ENCODE results near the gene RNF32.

DNA sequence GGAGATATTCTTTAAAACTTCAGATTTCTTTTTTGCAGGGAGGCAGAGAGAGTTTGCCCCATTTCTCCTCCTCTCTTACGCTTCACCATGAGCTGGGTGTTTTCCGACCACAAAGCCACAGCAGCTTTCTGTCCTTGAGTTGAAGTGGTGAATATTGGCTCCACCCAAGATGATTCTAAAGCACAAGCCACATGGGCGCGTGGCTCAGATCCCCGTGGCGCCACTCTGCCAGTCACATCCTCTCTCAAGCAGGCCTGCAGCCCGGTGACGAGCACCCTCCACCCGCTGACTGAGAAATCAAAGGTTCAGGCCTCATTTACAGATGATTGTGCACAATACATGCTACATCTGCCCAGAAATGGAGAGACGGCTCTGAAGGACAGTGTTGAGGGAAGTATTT lies 27.6 kb upstream of the RNF32 start:
- TF ChIP-seq ETV6 (CRISPR knock-in tag; IDR thresholded peaks at IDR 0.05), result no peak
- TF ChIP-seq, protein P1, sequence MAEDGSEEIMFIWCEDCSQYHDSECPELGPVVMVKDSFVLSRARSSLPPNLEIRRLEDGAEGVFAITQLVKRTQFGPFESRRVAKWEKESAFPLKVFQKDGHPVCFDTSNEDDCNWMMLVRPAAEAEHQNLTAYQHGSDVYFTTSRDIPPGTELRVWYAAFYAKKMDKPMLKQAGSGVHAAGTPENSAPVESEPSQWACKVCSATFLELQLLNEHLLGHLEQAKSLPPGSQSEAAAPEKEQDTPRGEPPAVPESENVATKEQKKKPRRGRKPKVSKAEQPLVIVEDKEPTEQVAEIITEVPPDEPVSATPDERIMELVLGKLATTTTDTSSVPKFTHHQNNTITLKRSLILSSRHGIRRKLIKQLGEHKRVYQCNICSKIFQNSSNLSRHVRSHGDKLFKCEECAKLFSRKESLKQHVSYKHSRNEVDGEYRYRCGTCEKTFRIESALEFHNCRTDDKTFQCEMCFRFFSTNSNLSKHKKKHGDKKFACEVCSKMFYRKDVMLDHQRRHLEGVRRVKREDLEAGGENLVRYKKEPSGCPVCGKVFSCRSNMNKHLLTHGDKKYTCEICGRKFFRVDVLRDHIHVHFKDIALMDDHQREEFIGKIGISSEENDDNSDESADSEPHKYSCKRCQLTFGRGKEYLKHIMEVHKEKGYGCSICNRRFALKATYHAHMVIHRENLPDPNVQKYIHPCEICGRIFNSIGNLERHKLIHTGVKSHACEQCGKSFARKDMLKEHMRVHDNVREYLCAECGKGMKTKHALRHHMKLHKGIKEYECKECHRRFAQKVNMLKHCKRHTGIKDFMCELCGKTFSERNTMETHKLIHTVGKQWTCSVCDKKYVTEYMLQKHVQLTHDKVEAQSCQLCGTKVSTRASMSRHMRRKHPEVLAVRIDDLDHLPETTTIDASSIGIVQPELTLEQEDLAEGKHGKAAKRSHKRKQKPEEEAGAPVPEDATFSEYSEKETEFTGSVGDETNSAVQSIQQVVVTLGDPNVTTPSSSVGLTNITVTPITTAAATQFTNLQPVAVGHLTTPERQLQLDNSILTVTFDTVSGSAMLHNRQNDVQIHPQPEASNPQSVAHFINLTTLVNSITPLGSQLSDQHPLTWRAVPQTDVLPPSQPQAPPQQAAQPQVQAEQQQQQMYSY (CRISPR knock-in tag; IDR thresholded peaks at IDR 0.05), result no peak
- no peak for TF ChIP-seq NFYB (CRISPR knock-in tag; conservative IDR thresholded peaks at IDR 0.05; ENCODE audit: low read depth)
- TF ChIP-seq, protein P2, sequence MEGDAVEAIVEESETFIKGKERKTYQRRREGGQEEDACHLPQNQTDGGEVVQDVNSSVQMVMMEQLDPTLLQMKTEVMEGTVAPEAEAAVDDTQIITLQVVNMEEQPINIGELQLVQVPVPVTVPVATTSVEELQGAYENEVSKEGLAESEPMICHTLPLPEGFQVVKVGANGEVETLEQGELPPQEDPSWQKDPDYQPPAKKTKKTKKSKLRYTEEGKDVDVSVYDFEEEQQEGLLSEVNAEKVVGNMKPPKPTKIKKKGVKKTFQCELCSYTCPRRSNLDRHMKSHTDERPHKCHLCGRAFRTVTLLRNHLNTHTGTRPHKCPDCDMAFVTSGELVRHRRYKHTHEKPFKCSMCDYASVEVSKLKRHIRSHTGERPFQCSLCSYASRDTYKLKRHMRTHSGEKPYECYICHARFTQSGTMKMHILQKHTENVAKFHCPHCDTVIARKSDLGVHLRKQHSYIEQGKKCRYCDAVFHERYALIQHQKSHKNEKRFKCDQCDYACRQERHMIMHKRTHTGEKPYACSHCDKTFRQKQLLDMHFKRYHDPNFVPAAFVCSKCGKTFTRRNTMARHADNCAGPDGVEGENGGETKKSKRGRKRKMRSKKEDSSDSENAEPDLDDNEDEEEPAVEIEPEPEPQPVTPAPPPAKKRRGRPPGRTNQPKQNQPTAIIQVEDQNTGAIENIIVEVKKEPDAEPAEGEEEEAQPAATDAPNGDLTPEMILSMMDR (IDR thresholded peaks at IDR 0.05), result no peak
- TF ChIP-seq, protein P3, sequence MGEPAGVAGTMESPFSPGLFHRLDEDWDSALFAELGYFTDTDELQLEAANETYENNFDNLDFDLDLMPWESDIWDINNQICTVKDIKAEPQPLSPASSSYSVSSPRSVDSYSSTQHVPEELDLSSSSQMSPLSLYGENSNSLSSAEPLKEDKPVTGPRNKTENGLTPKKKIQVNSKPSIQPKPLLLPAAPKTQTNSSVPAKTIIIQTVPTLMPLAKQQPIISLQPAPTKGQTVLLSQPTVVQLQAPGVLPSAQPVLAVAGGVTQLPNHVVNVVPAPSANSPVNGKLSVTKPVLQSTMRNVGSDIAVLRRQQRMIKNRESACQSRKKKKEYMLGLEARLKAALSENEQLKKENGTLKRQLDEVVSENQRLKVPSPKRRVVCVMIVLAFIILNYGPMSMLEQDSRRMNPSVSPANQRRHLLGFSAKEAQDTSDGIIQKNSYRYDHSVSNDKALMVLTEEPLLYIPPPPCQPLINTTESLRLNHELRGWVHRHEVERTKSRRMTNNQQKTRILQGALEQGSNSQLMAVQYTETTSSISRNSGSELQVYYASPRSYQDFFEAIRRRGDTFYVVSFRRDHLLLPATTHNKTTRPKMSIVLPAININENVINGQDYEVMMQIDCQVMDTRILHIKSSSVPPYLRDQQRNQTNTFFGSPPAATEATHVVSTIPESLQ (CRISPR knock-in tag; IDR thresholded peaks at IDR 0.05), result no peak

Measured in WTC11 (cell line).